Measurements from ENCODE around the gene HS3ST4.

DNA sequence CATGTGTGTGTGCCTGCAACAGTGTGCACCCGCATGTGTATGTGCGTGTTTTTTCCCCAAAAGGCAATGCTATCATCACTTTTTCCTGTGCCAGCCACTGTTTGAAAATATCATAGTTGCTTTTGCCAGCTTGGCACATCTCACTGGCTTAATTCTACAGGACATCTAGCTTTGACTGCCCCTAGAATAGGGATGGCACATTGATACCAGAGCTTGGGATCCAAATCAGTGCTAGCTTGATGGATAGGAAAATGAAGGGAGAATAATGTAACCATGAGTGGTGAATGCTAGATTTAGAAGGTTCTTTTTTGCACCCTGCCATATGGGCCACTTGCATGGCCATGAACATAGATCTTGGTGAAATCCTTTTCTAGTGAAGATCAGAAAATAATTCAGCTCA is 72.7 kb downstream of the HS3ST4 start:
- TF ChIP-seq EZH2 (IDR thresholded peaks at IDR 0.05; ENCODE audit: insufficient read depth, low read length), result no peak
- TF ChIP-seq, protein P1, sequence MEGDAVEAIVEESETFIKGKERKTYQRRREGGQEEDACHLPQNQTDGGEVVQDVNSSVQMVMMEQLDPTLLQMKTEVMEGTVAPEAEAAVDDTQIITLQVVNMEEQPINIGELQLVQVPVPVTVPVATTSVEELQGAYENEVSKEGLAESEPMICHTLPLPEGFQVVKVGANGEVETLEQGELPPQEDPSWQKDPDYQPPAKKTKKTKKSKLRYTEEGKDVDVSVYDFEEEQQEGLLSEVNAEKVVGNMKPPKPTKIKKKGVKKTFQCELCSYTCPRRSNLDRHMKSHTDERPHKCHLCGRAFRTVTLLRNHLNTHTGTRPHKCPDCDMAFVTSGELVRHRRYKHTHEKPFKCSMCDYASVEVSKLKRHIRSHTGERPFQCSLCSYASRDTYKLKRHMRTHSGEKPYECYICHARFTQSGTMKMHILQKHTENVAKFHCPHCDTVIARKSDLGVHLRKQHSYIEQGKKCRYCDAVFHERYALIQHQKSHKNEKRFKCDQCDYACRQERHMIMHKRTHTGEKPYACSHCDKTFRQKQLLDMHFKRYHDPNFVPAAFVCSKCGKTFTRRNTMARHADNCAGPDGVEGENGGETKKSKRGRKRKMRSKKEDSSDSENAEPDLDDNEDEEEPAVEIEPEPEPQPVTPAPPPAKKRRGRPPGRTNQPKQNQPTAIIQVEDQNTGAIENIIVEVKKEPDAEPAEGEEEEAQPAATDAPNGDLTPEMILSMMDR (IDR thresholded peaks at IDR 0.05; ENCODE audit: insufficient read depth, low read depth, low read length), result no peak

Measured in astrocyte (in vitro differentiated cells and primary cell).